DND-41 (cell line): ENCODE results near the gene UBE2D2.

Experiments
- EZH2 ChIP-seq: IDR thresholded peaks from 3 replicates; pipeline ENCODE4 v1.6.1; 2012; ENCODE audit warnings: borderline replicate concordance, low read depth, mild to moderate bottlenecking, moderate library complexity, low read length, inconsistent platforms; ENCODE audit not compliant: severe bottlenecking
- TF ChIP-seq, protein P1 (sequence below): IDR thresholded peaks from 2 replicates; pipeline ENCODE4 v1.5.1; 2012; ENCODE audit warnings: borderline replicate concordance, low read length, moderate library complexity, mild to moderate bottlenecking; ENCODE audit not compliant: poor library complexity, severe bottlenecking; ENCODE audit errors: extremely low read depth

- TF ChIP-seq, protein P1, sequence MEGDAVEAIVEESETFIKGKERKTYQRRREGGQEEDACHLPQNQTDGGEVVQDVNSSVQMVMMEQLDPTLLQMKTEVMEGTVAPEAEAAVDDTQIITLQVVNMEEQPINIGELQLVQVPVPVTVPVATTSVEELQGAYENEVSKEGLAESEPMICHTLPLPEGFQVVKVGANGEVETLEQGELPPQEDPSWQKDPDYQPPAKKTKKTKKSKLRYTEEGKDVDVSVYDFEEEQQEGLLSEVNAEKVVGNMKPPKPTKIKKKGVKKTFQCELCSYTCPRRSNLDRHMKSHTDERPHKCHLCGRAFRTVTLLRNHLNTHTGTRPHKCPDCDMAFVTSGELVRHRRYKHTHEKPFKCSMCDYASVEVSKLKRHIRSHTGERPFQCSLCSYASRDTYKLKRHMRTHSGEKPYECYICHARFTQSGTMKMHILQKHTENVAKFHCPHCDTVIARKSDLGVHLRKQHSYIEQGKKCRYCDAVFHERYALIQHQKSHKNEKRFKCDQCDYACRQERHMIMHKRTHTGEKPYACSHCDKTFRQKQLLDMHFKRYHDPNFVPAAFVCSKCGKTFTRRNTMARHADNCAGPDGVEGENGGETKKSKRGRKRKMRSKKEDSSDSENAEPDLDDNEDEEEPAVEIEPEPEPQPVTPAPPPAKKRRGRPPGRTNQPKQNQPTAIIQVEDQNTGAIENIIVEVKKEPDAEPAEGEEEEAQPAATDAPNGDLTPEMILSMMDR, result no peak
- TF ChIP-seq EZH2, result no peak
Measured at GRCh38 chr5:139650689-139651042, 89.5 kb downstream of the UBE2D2 start.
